NCI-H345 treated with DMSO at 0.1 percent for 48 hours (cell line): Measurements from ENCODE around the gene ZFP90.

Experiments
- DNase-seq: peaks from one replicate; lab custom pipeline; 2025; ENCODE audit not compliant: unreplicated experiment; lab: John Stamatoyannopoulos, UW

The ZFP90 gene

GRCh38 chr16:68577352-68577853, 38.3 kb downstream of the ZFP90 start:
- no peak for DNase-seq

- no peak for DNase-seq
Measured at GRCh38 chr16:68590201-68590994, 51.3 kb downstream of the ZFP90 start.

GRCh38 chr16:68592466-68593337, 53.6 kb downstream of the ZFP90 start:
- no peak for DNase-seq

GRCh38 chr16:68596266-68596665, 57.2 kb downstream of the ZFP90 start:
- no peak for DNase-seq

- DNase-seq: no peak
Measured at GRCh38 chr16:68599586-68599985, 60.5 kb downstream of the ZFP90 start.

GRCh38 chr16:68605746-68606145, 66.7 kb downstream of the ZFP90 start:
- DNase-seq: no peak

GRCh38 chr16:68607443-68607842, 68.4 kb downstream of the ZFP90 start:
- DNase-seq: no peak

GRCh38 chr16:68608330-68608729, 69.2 kb downstream of the ZFP90 start:
- no peak for DNase-seq

GRCh38 chr16:68612996-68613395, 73.9 kb downstream of the ZFP90 start:
- no peak for DNase-seq

- no peak for DNase-seq
Measured at GRCh38 chr16:68617734-68618133, 78.6 kb downstream of the ZFP90 start.
